SKM-1 treated with dmso at 0.1 percent for 144 hours (cell line): ENCODE data around the gene NTN1.

ENCODE experiments used
- DNase-seq: peaks from one replicate; lab custom pipeline; 2025; ENCODE audit not compliant: unreplicated experiment; lab: John Stamatoyannopoulos, UW

Gene NTN1

DNA sequence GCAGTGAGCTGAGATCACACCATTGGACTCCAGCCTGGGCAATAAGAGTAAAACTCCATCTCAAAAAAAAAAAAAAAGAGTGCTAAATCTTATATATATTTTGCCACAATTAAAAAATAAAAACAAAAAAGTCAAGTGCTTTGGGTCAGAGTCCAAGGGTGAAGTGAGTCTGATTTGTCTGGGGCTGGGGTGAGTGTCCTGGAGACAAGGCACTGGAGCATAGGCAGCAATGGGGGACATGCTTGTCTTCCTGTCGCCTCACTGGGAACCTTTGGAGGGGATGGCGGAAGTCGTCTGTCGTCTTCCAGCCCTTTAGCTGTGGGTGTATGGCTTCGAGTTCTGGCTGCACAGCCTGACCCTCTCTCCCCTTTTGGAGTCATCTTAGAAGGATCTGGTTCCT is 167.1 kb downstream of the NTN1 start:
- DNase-seq, result no peak

DNA sequence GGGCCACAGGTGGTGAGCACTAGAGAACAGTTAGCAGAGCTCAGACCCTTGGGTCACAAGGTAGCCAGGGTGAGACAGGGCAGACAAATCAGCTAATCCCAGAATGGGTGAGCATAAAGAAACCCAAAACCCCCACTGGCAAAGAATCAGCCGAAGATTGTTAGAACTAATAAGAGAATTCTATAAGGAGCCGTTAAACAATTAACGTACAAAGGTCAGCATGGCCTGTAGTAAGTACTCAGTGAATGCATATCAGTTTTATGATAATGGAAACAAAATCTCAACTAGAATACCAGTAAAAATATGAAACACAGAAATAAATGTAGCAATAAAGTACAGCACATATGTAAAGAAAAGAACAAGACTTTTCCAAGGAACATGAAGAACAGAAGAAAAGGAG is 168.6 kb downstream of the NTN1 start:
- no peak for DNase-seq

DNA sequence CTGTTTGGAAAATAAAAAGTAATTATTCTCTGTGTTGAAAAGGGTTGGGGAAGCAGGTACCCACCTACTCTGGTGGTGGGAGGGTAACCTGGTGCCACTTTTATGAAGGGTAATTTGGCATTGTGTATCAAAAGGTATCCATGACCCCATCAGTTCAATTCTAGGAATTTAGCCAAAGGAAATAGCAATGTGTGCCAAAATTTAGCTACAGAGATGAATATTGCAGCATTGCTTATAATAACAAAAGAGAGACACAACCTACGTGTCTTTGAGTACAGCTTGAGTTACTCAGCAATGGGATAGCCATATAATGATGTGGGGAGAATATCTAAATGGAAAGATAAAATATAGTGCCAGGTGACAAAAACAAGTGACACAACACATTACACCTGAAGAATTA is 170.7 kb downstream of the NTN1 start:
- DNase-seq, result no peak

DNA sequence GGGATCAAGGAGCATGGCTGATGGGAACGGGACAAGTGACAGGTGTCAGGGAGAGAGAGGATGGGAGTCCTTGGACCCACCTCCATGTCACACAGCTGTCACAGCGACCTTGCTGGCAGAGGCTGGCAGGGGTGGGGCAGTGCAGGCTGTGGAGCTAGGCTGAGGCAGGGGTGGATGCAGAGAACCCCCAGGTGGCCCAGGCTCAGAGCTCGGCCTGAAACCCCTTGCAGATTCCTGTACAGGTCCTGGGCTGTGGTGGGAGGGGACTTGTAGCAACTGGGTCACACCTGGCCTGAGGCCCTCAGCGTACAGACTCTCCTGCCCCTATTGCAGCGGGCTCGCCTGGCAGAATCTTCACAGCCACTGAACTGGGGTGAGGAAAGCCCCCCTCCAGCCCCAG is 174.1 kb downstream of the NTN1 start:
- DNase-seq, result no peak

DNA sequence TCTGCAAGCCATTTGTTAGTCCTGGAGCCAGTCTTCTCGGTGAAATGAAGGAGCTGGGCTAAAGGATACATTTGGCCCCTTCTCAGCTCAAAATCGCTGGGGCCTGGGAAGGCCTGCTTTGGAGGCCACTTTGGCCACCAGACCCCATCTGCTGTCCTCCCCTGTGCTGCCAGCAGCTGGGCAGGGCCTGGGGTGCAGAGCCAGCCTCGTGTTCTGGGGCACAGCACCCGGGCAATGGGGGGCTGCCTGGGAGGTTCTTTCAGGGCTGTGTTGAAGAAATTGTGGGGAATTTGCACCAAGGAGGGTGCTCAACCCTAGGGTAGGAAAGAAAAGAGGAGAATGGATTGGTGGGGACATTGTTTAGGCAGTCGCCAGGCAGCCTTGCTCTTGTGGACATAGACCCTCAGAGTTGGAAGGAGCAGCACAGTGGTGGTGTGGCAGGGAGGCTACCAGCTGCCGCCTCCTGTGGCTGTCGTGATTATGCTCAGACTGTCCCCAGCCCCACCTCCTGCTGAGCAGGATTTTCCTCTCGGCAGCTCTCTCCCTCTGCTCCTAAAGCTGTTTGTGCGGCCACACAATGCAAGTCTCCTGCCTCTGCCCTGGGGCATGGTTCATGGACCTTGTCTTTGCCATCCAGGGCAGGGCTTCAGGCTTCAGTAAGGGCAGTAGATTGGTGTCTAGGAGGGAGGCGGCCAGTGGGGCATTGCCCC is 174.8 kb downstream of the NTN1 start:
- DNase-seq, result no peak

- no peak for DNase-seq
Observed at GRCh38 chr17:9199571-9200551, 178.6 kb downstream of the NTN1 start.

DNA sequence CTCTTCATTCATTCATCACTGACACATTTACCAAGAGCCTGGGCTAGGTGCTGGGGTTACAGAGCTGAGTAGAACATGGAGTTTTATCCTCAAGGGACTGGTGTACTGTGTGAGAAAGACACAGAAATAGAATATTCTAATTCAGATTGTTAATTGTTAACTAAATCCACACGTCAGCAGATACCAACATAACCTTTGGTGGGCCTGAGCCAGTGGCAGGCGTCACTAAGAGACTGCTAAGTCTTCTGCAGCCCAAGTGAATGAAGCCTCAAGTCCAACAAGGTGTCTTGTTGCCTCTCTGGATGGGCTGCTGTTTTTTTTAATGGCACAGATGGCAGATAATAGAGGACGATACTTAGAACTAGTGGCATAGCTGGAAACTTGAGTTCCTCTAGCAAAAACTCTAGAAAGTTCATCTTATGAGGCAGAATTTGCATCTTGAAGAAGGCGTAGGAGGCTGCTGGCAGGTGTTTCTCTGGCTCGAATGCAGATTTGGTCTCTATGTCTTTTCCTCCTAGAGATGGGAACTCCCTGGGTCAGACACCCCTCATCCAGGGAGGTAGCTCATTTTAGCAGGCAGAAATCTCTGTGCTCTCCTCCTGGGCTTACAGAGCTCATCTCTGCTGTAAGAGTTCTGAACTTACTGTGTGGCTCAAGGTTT is 179.5 kb downstream of the NTN1 start:
- no peak for DNase-seq

- no peak for DNase-seq
Observed at GRCh38 chr17:9202532-9202931, 181.2 kb downstream of the NTN1 start.

DNA sequence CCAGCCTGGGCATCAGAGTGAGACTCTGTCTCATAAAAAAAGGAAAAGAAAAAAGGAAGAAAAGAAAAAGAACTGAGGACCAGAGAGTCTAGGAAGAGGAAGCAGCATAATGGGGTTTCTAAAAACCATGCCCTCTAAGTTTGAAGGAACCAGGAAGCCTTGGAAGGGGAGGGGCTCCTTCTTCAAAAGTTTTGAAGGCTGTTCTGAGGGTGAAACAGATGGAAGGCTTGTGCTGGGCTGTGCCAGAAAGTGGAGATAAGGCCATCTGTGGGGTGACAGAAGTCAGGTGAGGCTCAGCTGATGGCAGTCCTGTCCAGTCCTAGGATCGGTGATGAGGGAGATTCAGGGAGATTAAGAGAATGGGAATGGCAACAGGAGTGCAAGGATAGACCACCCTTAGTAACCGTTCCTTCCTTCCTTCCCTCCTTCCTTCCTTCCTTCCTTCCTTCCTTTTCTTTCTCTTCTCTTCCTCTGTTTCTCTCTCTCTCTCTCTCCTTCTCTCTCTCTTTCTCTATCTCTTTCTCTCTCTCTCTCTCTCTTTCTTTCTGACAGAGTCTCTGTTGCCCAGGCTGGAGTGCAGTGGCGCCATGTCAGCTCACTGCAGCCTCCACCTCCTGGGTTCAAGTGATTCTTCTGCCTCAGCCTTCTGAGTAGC is 182.6 kb downstream of the NTN1 start:
- DNase-seq, result peak; percentile 10

GRCh38 chr17:9204637-9205329 is 183.5 kb downstream of the NTN1 start:
- no peak for DNase-seq

DNA sequence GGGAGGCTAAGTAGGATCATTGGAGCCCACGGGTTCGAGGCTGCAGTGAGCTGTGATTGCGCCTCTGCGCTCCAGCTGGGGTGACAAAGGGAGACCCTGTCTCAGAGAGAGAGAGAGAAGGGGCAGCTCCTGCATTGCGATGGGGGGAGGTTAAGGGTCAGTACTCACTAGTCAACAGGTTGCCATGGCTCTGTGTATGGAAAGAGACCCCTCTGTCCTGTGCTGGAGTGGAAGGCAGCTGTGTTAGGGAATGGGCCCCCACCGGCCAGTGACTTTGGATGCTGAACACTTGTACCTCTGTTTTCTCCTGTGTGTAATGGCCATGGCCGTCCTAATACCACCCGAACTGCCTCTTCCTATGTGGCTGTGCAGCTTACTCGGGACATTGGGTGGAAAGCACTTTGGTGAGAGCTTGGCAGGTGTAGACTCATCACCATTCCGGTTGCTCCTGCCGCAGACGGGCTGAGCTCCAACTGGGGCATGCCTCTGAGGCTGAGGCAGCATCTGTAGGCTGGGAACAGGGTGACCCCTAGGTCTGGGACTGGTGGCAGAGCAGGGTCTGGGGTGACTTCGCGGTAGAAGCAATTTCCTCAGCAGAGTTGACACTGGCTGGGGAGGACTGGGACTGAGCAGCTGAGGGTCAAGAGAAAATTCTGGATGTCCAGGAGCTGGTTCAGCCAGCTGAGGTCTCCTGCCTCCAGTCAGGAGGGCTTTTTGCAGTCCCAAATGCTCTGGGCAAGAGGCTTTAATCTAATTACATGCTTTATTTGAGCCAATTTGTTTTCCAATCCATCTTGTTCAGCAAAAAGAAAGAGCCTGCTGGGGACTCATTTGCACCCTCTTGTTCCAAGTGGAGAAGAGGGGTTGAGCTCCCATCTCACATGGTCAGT is 184.5 kb downstream of the NTN1 start:
- no peak for DNase-seq

DNA sequence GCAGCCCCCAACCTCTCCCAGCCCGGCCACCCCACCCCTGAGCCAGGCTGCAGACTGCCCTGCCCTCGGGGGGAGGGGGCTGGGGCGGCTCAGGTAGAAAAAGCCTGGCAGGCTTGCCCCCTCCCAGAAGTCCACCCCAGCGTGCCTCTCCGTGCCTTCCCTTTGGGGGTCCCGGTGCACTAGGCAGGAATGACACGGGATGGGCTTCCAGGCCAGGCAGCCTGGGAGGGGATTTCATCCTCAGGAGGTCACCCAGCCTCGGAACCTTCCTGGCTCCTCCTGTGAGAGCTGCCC is 185.0 kb downstream of the NTN1 start:
- no peak for DNase-seq

DNA sequence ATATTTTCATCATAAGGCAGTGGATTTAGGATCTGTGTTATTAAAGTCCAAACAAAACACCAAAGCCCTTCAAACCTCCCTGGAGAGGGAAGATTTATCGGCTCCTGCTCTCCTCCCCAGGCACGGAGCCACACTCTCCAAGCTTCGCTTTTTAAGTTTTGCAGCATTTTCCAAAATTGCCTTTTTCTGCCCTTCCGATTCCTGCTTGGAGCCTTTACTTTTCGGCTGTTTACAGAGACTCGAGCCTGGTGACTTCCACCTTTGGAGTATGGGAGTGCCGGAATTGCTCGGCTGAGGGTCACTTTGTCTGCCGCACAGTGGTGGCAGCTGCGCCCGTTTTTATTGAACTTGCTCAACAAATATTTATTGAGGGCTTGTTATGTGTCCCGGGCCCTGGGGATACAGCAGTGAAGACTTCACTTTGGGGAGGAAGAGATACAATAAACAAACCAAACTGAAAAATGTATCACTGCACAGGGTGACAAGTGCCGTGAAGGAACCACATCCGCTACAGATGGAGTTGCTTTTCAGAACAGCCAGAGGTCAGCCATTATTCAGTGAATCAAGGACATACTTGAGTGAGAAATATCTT is 185.5 kb downstream of the NTN1 start:
- no peak for DNase-seq

DNA sequence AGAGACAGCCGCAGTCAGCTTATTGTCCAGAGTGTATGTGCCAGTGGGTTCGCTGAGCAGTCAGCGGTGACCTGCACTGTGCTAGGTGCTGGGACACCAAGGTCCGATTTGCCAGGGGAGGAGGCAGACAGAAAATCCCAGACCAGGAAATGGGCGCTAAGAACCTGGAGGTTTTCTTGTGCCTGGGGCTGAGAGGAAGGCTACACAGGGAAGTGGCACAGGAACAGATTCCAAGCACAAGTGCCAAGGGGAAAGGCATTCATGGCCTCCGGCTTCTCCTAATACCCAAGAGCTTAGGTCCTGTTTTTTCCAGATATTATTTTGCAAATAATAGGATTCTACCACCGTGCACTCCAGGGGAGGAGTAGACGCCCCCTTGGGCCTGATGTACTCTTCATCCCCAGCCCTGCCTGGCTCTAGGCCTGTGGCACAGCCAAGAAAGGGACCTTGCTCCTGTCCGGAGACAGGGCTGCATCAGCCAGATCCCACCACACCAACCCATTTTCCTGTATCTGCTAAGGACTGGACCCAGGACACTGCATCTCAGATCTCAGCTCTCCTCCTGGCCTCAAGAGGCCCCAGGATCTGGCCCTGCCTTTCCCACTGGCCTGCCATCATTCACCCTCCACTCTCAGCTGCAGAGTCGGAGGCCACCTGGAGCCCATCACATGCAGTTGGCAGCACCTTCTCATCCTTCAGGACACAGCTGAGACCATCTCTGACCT is 187.2 kb downstream of the NTN1 start:
- no peak for DNase-seq

DNA sequence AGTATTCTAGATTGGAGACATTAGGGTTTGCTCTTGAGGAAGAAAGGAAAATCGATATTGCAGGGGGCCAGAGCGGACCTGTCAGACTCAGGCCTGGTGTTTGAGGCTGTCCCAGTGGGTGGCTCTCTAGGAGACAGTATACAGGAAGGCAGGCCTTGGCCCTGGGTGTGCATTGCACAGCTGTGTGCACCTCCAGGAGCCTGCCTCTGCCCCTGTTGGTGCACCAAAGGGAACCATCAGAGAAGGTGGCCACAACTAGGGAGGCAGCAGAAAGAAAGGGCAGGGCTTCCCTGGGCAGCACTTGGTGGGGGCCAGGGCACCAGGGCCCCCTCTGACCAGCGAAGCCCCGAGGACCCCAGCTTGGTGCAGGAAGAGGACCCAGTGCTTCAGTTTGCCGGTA is 188.0 kb downstream of the NTN1 start:
- DNase-seq, result no peak

DNA sequence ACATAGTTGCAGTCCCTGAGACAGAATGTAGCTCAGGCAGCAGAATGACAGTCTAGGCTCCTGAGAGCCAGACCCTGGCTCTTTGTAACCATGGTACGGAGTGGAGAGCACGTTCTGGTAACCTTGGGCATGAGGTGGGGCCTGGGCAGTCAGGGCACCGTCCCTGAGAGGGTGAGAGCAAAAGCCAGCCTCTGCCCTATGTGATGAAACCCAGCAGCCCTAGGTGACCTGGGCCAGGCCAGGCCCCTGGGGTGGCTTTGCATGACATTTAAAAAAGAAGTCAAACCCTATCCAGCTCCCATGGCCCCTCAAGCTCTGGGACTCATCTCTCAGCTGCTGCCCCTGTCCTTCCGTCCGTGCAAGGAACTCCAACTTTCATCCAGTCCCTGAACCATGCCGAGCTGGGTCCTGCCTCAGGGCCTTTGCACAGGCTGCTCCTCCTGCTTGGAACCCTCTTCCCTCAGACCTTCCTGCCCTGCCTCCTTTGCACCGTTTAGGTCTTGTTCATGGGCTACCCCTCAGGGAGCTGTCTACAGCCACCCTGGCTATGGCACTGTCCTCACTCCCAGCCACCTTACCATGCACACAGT is 188.6 kb downstream of the NTN1 start:
- DNase-seq, result no peak

GRCh38 chr17:9211133-9211765 is 189.9 kb downstream of the NTN1 start:
- no peak for DNase-seq
